HL-60 (cell line): Measurements from ENCODE around the gene BABAM2.

Experiments
- DNase-seq, 2 experiments: peaks; one replicate each; pipeline ENCODE4 v3.0.0-alpha.2; 2010 to 2020; ENCODE audit warnings: low read depth in 1 of 2, low spot score in 1 of 2
- H3K27ac ChIP-seq: fragments of 250-450 bp; sonication (Bioruptor Pico); replicated peaks from 2 replicates; pipeline ENCODE4 v1.5.1; 2020; ENCODE audit warnings: mild to moderate bottlenecking, moderate library complexity
- H3K27me3 ChIP-seq: fragments of 250-450 bp; sonication (Bioruptor Pico); 2 replicates; pipeline ENCODE4 v1.5.1; 2021; ENCODE audit warnings: mild to moderate bottlenecking, moderate library complexity; ENCODE audit not compliant: insufficient read depth, poor library complexity, severe bottlenecking
- H3K4me3 ChIP-seq: replicated peaks from 2 replicates; pipeline ENCODE4 v1.5.1; 2011; ENCODE audit warnings: mild to moderate bottlenecking, control low read depth, low read length; ENCODE audit not compliant: insufficient read depth
- CTCF ChIP-seq: IDR thresholded peaks from one replicate; pipeline ENCODE4 v1.5.1; 2011; ENCODE audit warnings: low read length, control low read depth, inconsistent platforms; ENCODE audit not compliant: insufficient read depth
- GABPA ChIP-seq: IDR thresholded peaks from 2 replicates; pipeline ENCODE4 v1.6.1; 2012; ENCODE audit warnings: low read depth
- POLR2AphosphoS5 ChIP-seq: IDR thresholded peaks from 2 replicates; pipeline ENCODE4 v1.6.1; 2012; ENCODE audit warnings: low read depth
- REST ChIP-seq: IDR thresholded peaks from 2 replicates; pipeline ENCODE4 v1.6.1; 2012; ENCODE audit warnings: low read depth; ENCODE audit not compliant: insufficient replicate concordance
- SPI1 ChIP-seq: IDR thresholded peaks from 2 replicates; pipeline ENCODE4 v1.6.1; 2012; ENCODE audit warnings: low read depth, mild to moderate bottlenecking, borderline replicate concordance

Gene BABAM2

GRCh38 chr2:28002181-28002580 lies 111.7 kb downstream of the BABAM2 start:
- H3K27ac ChIP-seq, result no peak overlapping the region
- TF ChIP-seq REST, result no peak
- no peak for TF ChIP-seq GABPA
- no peak for TF ChIP-seq CTCF
- no peak for TF ChIP-seq POLR2AphosphoS5
- TF ChIP-seq SPI1, result no peak
- DNase-seq, result no peak
- H3K4me3 ChIP-seq, result no peak overlapping the region
- no peaks in the 10 kb centered on the region for H3K27me3 ChIP-seq

GRCh38 chr2:28004086-28004485 lies 113.6 kb downstream of the BABAM2 start:
- TF ChIP-seq CTCF (no peak), REST (no peak), GABPA (no peak), POLR2AphosphoS5 (no peak), SPI1 (no peak)

GRCh38 chr2:28009732-28010131 lies 119.2 kb downstream of the BABAM2 start:
- no peaks in the 10 kb centered on the region for H3K27me3 ChIP-seq
- H3K4me3 ChIP-seq, result no peak overlapping the region
- no peak for TF ChIP-seq POLR2AphosphoS5
- TF ChIP-seq CTCF, result no peak
- TF ChIP-seq SPI1, result no peak
- no peak for TF ChIP-seq REST
- no peak for TF ChIP-seq GABPA
- no peak for DNase-seq
- H3K27ac ChIP-seq, result no peak overlapping the region

More at GRCh38 chr2:28004086-28004485, 113.6 kb downstream of the BABAM2 start:
- no peak overlapping the region for H3K27ac ChIP-seq
- DNase-seq, result no peak
- H3K27me3 ChIP-seq, result no peaks in the 10 kb centered on the region
- no peak overlapping the region for H3K4me3 ChIP-seq
